Activated CD4-positive, alpha-beta T cell treated with anti-CD3 and anti-CD28 coated beads, Interleukin-2, amount 10 ng/mL, durations not matched to agents 24 days and 14 days (primary cell): ENCODE measurements around the gene OR5I1. TPM values are rescaled to one million over a fixed set of nuclear protein-coding genes. Genes with fewer than 3 reads are reported as not detected.

Source experiments
- total RNA-seq: library from RNA; stranded (reverse); gene quantifications from 2 replicates; pipeline ENCODE4 v1.2.3, GENCODE V29; 2022

Gene OR5I1
- total RNA-seq, 1 donor from 2014 or later, result not detected

Other genes starting within 250 kb of the OR5I1 start
- gene OR5D13, start 163.0 kb downstream of the OR5I1 start, total RNA-seq, result not detected in 2 replicates
- gene OR5D14, start 140.8 kb downstream of the OR5I1 start, total RNA-seq, result not detected in 2 replicates
- not detected in 2 replicates for gene OR5L1, start 125.0 kb downstream of the OR5I1 start, total RNA-seq
- not detected in 2 replicates for gene OR5D18, start 116.8 kb downstream of the OR5I1 start, total RNA-seq
- not detected in 2 replicates for gene OR5L2, start 109.2 kb downstream of the OR5I1 start, total RNA-seq
- gene OR5D16, start 97.6 kb downstream of the OR5I1 start, total RNA-seq, result not detected in 2 replicates
- gene TRIM51, start 53.1 kb downstream of the OR5I1 start, total RNA-seq, result not detected in 2 replicates
- gene OR5W2, start 21.8 kb downstream of the OR5I1 start, total RNA-seq, result not detected in 2 replicates
- gene OR10AG1, start 33.5 kb upstream of the OR5I1 start, total RNA-seq, result not detected in 2 replicates
- not detected in 2 replicates for gene OR5F1, start 58.2 kb upstream of the OR5I1 start, total RNA-seq
- not detected in 2 replicates for gene OR5AS1, start 91.3 kb upstream of the OR5I1 start, total RNA-seq
- not detected in 2 replicates for gene OR8I2, start 156.9 kb upstream of the OR5I1 start, total RNA-seq
- not detected in 2 replicates for gene OR8H2, start 167.3 kb upstream of the OR5I1 start, total RNA-seq
- gene OR8H3, start 186.0 kb upstream of the OR5I1 start, total RNA-seq, result not detected in 2 replicates
- not detected in 2 replicates for gene OR8J3, start 203.8 kb upstream of the OR5I1 start, total RNA-seq
- not detected in 2 replicates for gene OR8K5, start 223.9 kb upstream of the OR5I1 start, total RNA-seq
- gene OR5J2, start 240.2 kb upstream of the OR5I1 start, total RNA-seq, result not detected in 2 replicates